GM19328 (cell line): ENCODE data around the gene ADAM17.
"Not testable (repeated sequence)": the region's sequence is repeated elsewhere in the genome, so short reads cannot be mapped to it uniquely, and the experiment has no call there.

ENCODE experiments used
- ATAC-seq: cut with Tn5 transposase; IDR thresholded peaks from one replicate; pipeline ENCODE4 v1.9.1; 2021; ENCODE audit warnings: mild to moderate bottlenecking, moderate library complexity; ENCODE audit not compliant: unreplicated experiment

ADAM17 gene

DNA sequence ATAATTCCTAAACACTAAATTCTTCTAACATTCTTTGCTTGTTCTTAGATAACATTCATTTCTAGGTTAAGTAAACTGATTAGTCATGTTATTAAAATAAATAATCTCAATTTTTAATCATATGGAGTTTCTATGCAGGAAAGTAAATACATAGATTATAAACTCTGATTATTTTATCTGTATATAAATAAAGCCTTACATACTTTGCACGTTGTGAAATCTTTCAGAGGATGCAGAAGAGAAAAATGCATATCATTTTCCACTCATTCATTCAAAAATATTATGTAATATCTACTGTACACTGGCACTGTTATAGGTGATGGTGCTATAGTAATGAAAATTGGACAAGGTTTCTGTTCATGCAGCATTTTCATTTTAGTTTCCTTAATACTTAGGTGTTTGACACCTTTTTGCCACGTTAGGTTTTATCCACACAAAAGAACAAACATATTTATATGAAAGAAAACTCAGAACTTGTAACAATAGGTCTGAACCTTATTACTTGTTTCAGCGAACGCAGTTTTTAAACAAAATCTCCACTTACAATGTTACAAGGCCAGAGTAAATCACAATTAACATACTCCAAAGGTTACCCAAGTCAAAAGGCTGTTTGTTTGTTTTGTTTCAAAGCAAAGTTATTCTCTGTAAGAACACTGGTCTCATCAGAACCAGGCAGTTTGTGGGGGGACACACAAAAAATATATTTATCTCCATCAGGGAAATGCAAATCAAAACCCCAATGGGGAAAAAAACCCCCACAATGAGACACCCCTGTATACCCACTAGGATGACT lies 27.4 kb downstream of the ADAM17 start:
- ATAC-seq, result no peak

DNA sequence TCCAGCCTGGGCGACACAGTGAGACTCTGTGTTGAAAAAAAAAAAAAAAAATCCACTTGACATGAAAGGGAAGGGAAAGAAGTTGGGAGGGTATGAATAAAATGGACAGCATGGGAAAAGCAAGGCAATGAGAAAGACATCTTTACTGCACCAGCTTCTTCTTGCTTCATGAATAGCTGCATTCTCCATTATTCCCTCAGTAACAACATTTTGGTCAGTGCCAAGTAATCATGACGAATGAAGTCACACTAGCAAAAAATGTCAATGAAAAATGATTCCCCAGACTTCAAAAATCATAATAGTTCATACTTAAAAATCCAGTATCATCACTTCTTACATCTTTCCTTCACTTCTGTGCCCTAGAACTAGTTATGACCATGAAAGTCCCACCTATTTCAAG lies 30.4 kb downstream of the ADAM17 start:
- ATAC-seq, result no peak

DNA sequence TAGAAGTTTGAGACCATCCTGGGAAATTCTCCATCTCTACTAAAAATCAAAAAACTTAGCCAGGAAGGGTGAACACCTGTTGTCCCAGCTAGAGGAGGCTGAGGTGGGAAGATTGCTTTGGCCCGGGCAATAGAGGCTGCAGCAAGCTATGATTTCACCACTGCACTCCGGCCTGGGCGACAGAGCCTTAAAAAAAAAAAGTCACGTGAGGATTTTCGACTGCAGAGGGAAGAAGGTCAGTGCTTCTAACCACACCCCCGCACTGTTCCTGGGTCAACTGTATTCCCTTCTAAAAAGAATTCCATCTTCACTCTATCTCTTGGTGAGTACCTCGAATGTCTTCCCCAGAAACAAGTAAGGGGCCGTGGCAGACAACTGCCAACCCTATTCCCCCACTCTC lies 31.3 kb downstream of the ADAM17 start:
- no peak for ATAC-seq

DNA sequence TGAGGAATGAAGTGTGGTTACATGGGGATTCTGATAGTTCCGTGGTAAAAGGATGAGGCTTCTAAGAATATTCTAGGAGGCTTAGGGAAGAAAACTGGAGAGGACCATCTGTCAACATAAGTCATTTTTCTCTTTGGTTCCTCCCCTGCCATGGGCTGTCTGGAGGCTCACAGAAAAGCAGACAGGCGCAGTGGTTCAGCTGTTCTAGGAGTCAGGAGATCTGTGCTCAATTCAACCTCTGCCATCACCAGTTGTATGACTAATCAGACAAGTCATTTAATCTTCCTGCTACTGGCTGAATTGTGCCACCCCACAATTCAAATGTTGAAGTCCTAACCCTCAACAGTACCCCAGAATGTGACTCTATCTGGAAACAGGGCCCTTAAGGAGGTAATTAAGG lies 36.4 kb downstream of the ADAM17 start:
- no peak for ATAC-seq

DNA sequence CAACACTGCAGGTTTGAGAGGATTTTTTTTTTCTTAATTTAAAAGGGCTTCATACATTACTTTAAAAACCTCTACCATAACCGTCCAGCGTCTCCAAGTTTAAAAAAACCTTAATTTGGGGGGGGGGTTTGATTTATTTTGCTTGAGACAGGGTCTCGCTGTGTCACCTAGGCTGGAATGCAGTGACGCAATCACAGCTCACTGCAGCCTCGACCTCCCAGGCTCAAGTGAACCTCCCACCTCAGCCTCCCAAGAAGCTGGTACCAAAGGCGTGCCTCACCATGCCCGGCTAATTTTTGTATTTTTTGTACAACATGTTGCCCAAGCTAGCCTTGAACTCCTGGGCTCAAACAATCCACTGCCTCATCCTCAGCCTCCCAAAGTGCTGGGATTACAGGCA lies 36.9 kb downstream of the ADAM17 start:
- no peak for ATAC-seq

DNA sequence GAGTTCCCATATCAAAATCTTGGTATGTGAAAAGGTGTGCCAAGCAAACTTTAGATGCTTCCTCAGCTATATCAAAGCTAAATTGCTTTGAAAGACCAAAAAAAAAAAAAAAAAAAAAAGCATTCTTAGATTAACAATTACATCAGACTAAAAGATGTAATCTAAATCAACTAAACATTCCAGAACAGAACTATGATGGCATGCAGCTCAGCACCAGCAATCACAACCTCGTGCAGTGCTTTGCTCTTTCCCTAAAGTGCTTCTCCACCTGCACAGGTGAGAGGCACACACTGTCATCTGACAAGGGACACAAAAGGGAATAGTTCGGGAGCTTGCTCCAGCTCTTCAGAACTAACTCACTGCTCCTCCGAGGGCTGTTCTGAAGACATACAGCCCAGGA lies 37.5 kb downstream of the ADAM17 start:
- no peak for ATAC-seq

DNA sequence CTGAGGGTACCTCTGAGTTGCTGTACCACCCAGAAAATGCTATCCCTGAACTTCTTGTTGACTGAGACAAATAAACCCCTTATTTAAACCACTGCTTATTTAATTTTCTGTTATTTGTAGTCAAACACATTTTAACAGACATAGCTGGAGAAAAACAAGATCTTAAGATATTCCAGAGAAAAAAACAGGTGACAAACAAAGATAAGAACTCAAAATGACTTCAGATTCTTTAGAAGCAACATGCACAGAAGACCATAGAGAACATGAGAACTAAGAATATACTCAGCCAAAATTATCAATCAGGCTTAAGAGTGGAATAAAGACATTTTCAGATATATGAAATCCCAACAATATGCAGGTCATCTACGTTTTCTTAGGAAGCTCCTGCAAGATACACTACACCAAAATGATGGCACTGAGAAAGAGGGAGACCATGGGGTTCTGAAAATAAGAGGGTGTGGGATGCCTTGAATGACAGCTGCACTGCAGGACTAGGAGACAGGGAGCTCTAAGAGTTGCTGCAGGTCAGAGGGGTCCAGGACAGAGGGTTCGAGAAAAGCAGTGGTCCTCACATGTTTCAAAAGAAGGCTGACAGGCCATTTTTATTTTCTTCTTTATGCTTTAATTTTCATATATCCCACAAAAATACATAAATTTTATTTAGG lies 38.4 kb downstream of the ADAM17 start:
- no peak for ATAC-seq

DNA sequence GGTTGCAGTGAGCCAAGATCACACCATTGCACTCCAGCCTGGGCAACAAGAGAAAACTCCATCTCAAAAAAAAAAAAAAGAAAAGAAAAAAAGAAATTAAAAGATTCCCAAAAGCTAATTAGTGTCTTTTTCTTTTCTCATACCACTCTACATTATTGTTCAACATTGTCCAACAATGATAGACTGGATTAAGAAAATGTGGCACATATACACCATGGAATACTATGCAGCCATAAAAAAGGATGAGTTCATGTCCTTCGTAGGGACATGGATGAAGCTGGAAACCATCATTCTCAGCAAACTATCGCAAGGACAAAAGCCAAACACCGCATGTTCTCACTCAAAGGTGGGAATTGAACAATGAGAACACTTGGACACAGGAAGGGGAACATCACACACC lies 41.7 kb downstream of the ADAM17 start:
- not testable (repeated sequence) for ATAC-seq

DNA sequence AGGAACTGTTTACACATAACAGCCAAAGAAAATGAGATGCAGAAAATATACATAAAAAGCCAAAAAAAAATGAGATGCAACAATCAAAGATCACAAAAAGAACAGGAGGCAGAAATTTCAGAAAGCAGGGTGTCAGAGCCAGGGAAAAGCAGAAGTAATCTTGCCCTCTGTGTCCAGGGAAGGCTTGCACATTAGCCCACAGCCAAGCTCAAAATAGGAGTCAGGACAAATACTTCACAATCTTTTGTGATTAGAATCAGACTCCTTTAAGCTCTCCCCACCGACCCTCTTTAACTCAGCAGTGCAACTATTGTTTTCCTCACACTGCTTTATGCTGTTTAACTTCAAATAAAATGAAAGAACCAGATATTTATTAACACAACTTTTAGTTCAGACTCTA lies 46.7 kb downstream of the ADAM17 start:
- ATAC-seq, result no peak

DNA sequence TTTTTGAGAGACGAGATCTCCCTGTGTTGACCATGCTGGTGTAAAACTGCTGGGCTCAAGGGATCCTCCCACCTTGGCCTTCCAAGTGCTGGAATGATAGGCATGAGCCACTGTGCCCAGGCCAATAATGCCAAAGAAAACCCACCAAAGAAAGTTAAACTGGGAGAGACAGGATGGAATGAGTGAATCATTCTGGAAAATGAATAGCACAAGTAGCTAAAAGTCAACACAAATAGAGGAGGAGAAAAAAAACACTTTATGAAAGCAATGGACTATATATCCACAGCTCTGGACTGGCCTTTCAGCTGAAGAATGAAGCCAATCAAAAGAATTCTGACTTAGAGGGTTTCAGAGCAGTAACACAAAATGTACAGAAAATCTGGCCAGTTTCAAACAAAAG lies 57.4 kb downstream of the ADAM17 start:
- ATAC-seq, result no peak

DNA sequence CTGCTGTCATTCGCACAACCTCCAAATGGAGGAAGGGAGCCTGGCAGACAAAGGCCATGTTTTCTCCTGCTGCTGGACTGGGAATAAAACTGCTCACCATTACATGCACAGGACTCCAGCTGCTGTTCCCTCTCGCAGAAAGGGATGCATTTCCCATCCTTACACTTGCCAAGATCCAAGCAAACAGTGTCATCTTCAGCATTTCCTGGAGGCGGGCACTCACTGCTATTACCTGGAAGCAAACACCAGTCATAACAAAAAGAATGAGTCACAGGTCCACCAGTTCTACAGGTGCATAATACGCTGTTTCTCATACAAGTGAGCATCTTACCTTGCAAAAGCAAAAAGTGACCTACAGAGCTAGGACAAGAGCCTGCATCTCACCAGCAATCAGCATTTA lies 58.6 kb downstream of the ADAM17 start:
- ATAC-seq, result no peak

DNA sequence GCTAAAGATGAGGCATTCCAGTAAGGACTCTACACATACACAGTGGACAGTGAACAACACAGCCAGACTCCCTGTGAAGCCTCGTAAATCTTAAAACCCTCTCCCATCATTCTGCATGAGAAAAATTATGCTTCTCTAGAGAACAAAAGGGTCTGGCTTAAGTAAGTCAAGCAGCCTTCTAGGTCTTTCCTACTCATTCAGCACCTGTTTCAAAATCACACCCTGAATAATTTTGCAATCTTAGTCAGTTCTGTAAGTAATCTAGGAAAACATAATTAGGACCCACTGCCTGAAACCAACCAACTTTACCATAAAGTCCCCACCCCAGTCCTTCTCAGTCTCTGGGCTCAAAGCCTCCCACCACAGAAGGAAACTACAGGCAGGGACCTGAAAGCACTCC lies 61.5 kb downstream of the ADAM17 start:
- no peak for ATAC-seq

DNA sequence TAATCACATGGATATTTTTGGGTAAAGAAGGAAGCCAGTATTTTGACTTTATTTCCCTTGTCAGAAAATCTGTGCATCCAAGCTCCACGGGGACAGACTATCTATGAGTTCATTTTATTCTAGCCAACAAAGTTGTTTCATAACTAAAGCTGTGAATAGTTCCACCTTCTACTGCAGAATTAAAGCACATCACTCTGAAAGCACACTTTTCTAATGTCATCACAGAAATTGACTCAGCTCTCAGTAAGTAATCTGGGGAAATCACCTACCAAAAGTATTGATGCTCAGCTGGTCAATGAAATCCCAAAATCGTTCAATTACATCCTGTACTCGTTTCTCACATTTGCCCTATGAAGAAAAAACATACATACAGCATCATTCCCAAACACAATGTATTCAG lies 62.2 kb downstream of the ADAM17 start:
- ATAC-seq, result no peak

DNA sequence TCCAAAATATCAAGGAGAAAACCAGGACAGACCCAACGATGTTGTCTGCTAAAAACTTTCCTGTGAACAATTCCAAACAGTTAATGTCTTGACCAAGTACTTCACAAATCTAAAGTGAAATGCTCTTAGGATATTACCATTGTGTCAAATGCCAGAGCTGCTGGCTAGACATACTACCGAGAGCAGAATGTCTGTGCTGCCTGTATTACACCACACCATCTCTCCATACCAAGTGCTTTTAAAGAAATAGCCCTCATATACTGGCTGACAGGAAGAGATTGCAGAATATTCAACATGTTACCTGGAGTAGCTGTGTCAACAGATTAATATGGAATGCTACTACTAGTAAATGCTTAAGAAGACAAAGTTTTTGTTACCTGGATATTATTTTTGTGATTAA lies 62.7 kb downstream of the ADAM17 start:
- ATAC-seq, result no peak

DNA sequence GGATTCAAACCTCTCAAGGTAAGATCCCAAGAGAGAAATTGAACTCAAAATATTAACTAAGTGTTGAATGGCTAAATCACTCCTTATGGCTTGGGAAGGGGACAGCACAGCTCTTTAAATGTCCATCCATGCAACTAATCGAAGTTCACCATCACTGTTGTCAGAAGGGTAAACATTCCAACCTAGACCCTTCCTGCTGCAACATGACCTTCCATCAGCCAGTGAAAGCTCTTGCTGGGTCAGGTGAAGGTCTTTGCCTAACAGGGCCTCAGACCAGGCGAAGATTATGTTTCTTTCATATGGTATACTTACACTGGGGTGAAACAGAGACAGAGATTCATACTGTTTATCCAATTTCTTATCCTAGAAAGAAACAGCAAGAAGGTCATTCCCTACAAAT lies 64.8 kb downstream of the ADAM17 start:
- ATAC-seq, result no peak

DNA sequence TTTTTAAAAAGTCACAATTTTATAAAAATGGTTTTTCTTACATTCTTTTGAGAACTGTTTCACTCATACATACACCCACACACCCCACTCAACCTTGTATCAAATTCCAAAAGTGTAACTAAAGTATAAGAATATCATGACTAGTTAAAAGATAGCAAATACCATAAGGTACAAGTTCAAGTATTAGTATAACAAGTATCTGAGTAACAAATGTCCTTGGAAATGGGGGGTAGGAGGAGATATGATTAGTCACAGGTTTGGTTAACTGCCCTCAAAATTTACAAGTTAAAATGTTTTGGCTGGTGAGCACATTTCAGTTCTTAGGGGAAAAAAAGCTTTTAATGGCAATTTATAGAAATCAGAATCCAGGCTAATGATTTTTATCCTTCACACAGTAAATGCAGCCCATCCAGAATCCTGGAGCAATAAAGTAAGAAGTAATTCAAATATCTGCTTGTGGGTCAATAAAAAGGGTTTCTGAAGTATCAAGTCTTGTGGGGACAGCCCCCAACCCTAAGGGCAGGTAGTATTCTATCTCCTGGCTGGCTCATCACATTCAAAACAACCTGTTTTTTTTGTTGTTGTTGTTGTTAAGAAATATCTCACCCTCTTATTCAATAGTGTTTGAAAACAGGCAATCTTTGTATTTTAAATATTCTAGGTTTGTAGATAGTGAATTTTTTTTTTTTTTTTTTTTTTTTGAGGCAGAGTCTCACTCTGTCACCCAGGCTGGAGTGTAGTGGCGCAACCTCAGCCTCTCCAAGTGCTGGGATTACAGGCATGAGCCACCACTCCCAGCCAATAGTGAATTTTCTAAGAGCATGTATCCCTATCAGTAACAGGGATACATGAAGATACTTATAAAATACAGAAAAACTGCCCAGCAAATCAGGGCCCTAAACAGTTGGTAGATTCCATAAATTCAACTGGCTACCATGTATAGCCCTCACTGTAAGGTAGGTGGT lies 66.8 kb downstream of the ADAM17 start:
- ATAC-seq, result no peak

DNA sequence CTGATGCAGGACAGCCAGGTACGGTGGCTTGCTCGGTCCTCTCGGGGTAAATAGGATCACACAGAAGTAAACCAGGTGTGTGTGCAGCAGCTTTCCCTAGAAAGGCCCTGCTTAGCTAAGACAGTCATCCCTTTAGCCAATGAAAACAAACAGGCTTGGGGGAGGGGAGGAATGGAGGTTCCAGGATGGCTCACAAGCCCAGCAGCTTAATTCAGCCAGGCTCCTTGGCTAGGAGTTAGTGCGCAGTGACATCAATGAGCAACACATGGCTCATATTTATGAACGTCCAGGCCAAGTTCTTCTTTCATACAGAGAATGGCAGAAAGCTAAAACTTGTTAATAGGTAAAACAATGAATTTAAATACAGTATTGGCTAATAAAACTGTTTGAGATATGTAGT lies 71.1 kb downstream of the ADAM17 start:
- no peak for ATAC-seq

DNA sequence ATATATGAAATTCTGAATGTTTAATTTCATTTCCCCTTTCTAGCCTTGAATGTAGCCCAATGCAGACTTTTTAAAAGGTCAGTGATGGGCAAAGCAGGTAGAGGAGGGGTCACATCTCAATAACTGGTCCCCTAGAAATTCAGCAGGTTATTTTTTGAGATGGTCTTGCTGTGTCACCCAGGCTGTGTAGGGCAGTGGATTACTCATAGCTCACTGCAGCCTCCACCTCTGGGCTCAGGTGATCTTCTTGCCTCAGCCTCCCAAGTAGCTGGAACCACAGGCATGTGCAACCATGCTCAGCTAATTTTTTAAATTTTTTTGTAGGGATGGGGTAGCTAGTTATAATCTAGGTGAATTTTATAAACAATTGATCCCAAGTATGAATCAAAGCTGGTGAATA lies 72.5 kb downstream of the ADAM17 start:
- ATAC-seq, result no peak

DNA sequence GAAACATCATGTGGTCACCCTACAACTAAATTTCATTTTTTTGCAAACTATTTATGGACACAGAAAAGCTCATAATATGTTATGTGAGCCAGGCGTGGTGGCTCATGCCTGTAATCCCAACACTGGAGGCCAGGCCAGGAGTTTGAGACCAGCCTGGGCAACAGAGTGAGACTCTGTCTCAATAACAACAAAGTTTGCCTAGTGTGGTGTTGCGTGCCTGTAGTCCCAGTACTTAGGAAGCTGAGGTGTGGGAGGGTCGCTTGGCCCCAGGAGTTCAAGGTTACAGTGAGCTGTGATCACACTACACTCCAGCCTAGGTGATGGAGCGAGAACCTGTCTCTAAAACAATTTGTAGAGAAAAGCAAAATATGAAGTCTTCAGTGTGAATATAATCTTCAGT lies 75.5 kb downstream of the ADAM17 start:
- no peak for ATAC-seq

DNA sequence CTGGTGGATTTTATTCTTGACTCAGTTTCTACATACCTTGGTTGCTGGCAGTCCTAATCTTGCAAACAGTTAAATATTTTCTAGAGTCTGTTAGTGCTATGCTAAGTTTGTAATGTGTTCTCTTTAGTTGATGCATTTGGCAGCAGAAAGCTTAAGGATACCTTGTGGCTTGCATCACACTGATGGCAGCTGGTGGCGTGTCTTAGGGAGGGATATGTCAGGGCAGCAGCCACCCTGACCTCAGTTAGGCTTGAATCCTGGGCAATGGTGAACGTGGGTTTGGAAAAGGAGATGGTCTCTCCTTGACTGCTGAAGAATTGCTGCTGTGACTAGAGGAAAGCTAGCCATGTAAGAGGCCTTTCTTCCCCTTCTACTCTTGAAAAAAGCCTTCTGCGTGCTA lies 77.1 kb downstream of the ADAM17 start:
- ATAC-seq, result no peak

DNA sequence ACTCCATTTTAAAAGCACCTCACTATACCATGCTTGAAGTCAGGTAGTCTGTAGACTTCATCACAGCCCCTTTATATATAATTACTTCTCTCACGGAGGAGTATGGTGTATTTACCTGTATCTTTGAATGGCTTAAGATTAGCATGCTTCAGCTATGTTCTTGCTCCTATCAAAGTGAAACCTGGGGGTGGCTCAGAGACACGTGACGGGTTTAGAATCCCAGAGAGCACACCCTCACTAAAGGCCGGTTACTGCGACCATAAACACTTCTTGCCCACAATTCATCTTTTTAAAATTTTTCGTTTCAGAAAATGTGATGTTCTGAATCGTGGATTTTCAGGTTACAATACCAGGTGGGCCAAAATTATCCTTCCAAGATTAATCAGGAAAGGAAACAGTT lies 77.7 kb downstream of the ADAM17 start:
- no peak for ATAC-seq
